Measurements from ENCODE around the gene KDM1A.
A peak's percentile ranks its signal among the peaks of the same experiment; 100 is the strongest.

The KDM1A gene

GRCh38 chr1:23019094-23019862 lies at the start of gene KDM1A:
Gene KDM1A, plus strand, starts transcription at chr1:23019468. Its CDS starts 129 bp downstream, at chr1:23019597.
- peaks cover 14 to 26% of the 10 kb centered on the region in 2 experiments for H3K4me1 ChIP-seq (ENCODE audit: control insufficient read depth in 1 of 2, insufficient read depth in 1 of 2, low read depth in 1 of 2, low read length in 1 of 2)
- no peaks in the 10 kb centered on the region for H3K9me3 ChIP-seq
- H3K27ac ChIP-seq: peak within 1 kb of the TSS; percentile 14
- H3K27me3 ChIP-seq: peaks cover 14% of the 10 kb centered on the region
- peak within 1 kb of the TSS; percentile 67 to 72 for H3K4me3 ChIP-seq (ENCODE audit: low read depth in 1 of 2, low read length in 1 of 2)
- no peaks in the 10 kb centered on the region for H3K36me3 ChIP-seq
- TF ChIP-seq, protein P1, sequence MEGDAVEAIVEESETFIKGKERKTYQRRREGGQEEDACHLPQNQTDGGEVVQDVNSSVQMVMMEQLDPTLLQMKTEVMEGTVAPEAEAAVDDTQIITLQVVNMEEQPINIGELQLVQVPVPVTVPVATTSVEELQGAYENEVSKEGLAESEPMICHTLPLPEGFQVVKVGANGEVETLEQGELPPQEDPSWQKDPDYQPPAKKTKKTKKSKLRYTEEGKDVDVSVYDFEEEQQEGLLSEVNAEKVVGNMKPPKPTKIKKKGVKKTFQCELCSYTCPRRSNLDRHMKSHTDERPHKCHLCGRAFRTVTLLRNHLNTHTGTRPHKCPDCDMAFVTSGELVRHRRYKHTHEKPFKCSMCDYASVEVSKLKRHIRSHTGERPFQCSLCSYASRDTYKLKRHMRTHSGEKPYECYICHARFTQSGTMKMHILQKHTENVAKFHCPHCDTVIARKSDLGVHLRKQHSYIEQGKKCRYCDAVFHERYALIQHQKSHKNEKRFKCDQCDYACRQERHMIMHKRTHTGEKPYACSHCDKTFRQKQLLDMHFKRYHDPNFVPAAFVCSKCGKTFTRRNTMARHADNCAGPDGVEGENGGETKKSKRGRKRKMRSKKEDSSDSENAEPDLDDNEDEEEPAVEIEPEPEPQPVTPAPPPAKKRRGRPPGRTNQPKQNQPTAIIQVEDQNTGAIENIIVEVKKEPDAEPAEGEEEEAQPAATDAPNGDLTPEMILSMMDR (IDR thresholded peaks at IDR 0.05): no peak

- no peaks in the 10 kb centered on the region for H3K36me3 ChIP-seq
- H3K4me3 ChIP-seq (ENCODE audit: low read depth in 1 of 2, low read length in 1 of 2): no peak overlapping the region
- H3K9me3 ChIP-seq: no peaks in the 10 kb centered on the region
- TF ChIP-seq, protein P1 (IDR thresholded peaks at IDR 0.05): no peak
- H3K4me1 ChIP-seq (ENCODE audit: control insufficient read depth in 1 of 2, insufficient read depth in 1 of 2, low read depth in 1 of 2, low read length in 1 of 2): no peaks in the 10 kb centered on the region
- peaks cover 79% of the 10 kb centered on the region for H3K27me3 ChIP-seq
- H3K27ac ChIP-seq: no peak overlapping the region
Observed at GRCh38 chr1:22970096-22970495, 49.2 kb upstream of the KDM1A start.

- Histone ChIP-seq H3K27me3 (peaks cover 80% of the 10 kb centered on the region), H3K4me1 (ENCODE audit: control insufficient read depth in 1 of 2, insufficient read depth in 1 of 2, low read depth in 1 of 2, low read length in 1 of 2) (no peaks in the 10 kb centered on the region)
Observed at GRCh38 chr1:22971161-22971560, 48.1 kb upstream of the KDM1A start.

DNA sequence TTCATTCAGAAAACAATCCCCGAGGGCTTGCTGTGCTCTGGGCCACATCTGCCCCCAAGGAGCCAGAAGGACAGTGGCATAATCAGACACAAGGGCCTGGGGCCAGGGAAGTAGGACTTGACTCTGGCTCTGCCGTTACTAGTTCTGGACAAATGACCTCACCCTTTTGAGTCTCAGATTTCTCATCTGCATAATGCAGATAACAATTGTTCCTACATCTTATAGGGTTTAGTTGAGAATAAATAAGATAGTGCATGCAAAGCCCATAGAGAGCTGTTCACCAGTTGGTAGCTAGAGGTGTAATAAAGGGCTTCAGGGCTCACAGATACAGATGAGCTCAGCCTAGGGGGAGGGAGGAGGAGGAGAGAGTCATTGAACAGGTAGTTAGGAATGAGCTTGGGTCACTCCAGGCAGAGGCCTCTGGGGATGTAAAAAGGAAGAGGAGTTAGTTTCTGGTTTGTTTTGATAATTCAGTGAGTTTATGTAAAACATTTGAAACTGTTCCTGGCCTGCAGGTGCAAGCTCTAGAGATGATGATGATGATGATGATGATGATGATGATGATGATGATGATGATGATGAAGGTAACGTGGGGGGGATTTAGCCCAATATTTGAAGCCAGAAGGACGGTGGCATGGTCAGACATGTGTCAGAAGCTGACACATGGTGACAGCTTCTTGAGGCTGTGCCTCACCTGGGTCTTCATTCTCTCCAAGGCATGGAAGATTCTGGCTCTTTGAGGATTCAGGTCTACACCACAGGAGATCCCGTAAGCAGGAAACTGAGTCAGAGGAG lies 47.5 kb upstream of the KDM1A start:
- H3K27me3 ChIP-seq: peaks cover 80% of the 10 kb centered on the region
- H3K4me3 ChIP-seq (ENCODE audit: low read depth in 1 of 2, low read length in 1 of 2): no peak overlapping the region
- no peaks in the 10 kb centered on the region for H3K9me3 ChIP-seq
- TF ChIP-seq, protein P1 (IDR thresholded peaks at IDR 0.05): no peak
- H3K27ac ChIP-seq: no peak overlapping the region
- H3K4me1 ChIP-seq (ENCODE audit: control insufficient read depth in 1 of 2, insufficient read depth in 1 of 2, low read depth in 1 of 2, low read length in 1 of 2): no peaks in the 10 kb centered on the region
- H3K36me3 ChIP-seq: no peaks in the 10 kb centered on the region

More at GRCh38 chr1:22971161-22971560, 48.1 kb upstream of the KDM1A start:
- Histone ChIP-seq H3K4me3 (ENCODE audit: low read depth in 1 of 2, low read length in 1 of 2) (no peak overlapping the region), H3K36me3 (no peaks in the 10 kb centered on the region), H3K27ac (no peak overlapping the region), H3K9me3 (no peaks in the 10 kb centered on the region)
- TF ChIP-seq, protein P1 (IDR thresholded peaks at IDR 0.05): no peak

- Histone ChIP-seq H3K27ac (no peak within 1 kb of the TSS), H3K4me1 (ENCODE audit: control insufficient read depth in 1 of 2, insufficient read depth in 1 of 2, low read depth in 1 of 2, low read length in 1 of 2) (no peaks in the 10 kb centered on the region), H3K4me3 (ENCODE audit: low read depth in 1 of 2, low read length in 1 of 2) (no peak within 1 kb of the TSS), H3K27me3 (peaks cover 71% of the 10 kb centered on the region), H3K36me3 (no peaks in the 10 kb centered on the region), H3K9me3 (no peaks in the 10 kb centered on the region)
- TF ChIP-seq, protein P1 (IDR thresholded peaks at IDR 0.05): no peak
Observed at GRCh38 chr1:22972760-22973159, 46.5 kb upstream of the KDM1A start, which contains the start of gene LACTBL1. Gene LACTBL1, minus strand, starts transcription at chr1:22972866. Its CDS starts 550 bp downstream, at chr1:22972316.
